Gastrocnemius medialis (tissue), 4 donors: ENCODE data around the gene RSPRY1. TPM values are rescaled to one million over a fixed set of nuclear protein-coding genes. Genes with fewer than 3 reads are reported as not detected.

Experiments used
- ATAC-seq, 2 donors: fragments of 150-250 bp; one replicate each; pipeline ENCODE4 v1.9.1; 2016
- DNase-seq, 2 donors: peaks; one replicate each; pipeline ENCODE4 v3.0.0-alpha.2; 2019
- H3K27ac ChIP-seq, 4 donors: fragments of 200-600 bp; sonication (generic); 1 replicate in 1 of 4; 2 replicates in 3 of 4; pipeline ENCODE4 v1.5.1; 2016 to 2018; ENCODE audit warnings: mild to moderate bottlenecking in 2 of 4, moderate library complexity in 1 of 4
- H3K27me3 ChIP-seq, 3 donors: fragments of 200-600 bp; sonication (generic) in 2 of 3; 1 replicate in 1 of 3; 2 replicates in 2 of 3; pipeline versions ENCODE4 v1.5.1 to v1.6.0; 2016 to 2019; ENCODE audit warnings: mild to moderate bottlenecking in 1 of 3, moderate library complexity in 1 of 3
- H3K36me3 ChIP-seq, 2 donors: fragments of 200-600 bp; sonication (generic) in 1 of 2; one replicate each; pipeline ENCODE4 v1.5.1; 2017 to 2018
- H3K4me1 ChIP-seq, 2 donors: fragments of 200-600 bp; sonication (generic) in 1 of 2; one replicate each; pipeline ENCODE4 v1.5.1; 2016 to 2017; ENCODE audit warnings: mild to moderate bottlenecking in 2 of 2
- H3K4me3 ChIP-seq, 4 donors: fragments of 200-600 bp; sonication (generic) in 3 of 4; 1 replicate in 1 of 4; 2 replicates in 3 of 4; pipeline ENCODE4 v1.5.1; 2016 to 2019; ENCODE audit warnings: mild to moderate bottlenecking in 2 of 4
- H3K9me3 ChIP-seq, 3 donors: fragments of 200-600 bp; sonication (generic) in 2 of 3; 1 replicate in 1 of 3; 2 replicates in 2 of 3; pipeline ENCODE4 v1.5.1; 2016 to 2019
- CTCF ChIP-seq, 5 experiments: fragments of 450-650 bp in 3 of 5; fragments of 200-600 bp in 2 of 5; sonication (generic) in 2 of 5; IDR thresholded peaks in 4 of 5; conservative IDR thresholded peaks in 1 of 5; 1 replicate in 4 of 5; 2 replicates in 1 of 5; pipeline ENCODE4 v1.5.1; 2016 to 2019; ENCODE audit warnings: antibody characterized with exemption in 5 of 5, mild to moderate bottlenecking in 3 of 5, moderate library complexity in 3 of 5
- POLR2A ChIP-seq, 2 donors: fragments of 450-650 bp; IDR thresholded peaks; one replicate each; pipeline ENCODE4 v1.6.1; 2017; ENCODE audit warnings: antibody characterized with exemption in 2 of 2, mild to moderate bottlenecking in 2 of 2, moderate library complexity in 2 of 2
- in situ Hi-C, 4 donors: fragments of 200-750 bp; cut with MboI; loops; one replicate each; pipeline versions ENCODE4 v1.15.0 to v1.8.0; 2017; ENCODE audit warnings: low sequenced_read_pairs in 4 of 4
- intact Hi-C: fragments of 100-400 bp; cut with DNase I; formaldehyde crosslinking; loops from one replicate; pipeline ENCODE4 v1.15.1; 2023; ENCODE audit warnings: low total_unique reads
- total RNA-seq, 4 donors: library from RNA; depleted of rRNA; stranded (reverse); fragments of >200 nt; gene quantifications; one replicate each; pipeline versions ENCODE4 v1.1.0 to v1.2.3, GENCODE V29; 2016

Gene RSPRY1
- total RNA-seq, 4 donors from 2014 or later: 15.4 to 24.1 (median 20.7) TPM

GRCh38 chr16:57169327-57169726 is 16.8 kb upstream of the RSPRY1 start:
- intact Hi-C loops: loop anchor here (5.0 kb wide), 1 partner anchor 87 kb away; no protein-coding TSS in a partner anchor
- no peaks in the 10 kb centered on the region for H3K4me1 ChIP-seq
- in situ Hi-C loops: loop anchor here in 2 of 4 donors (5.0 kb wide), 2 partner anchors 82 to 87 kb away; no protein-coding TSS in a partner anchor
- H3K27ac ChIP-seq: no peak overlapping the region
- H3K36me3 ChIP-seq: peaks cover 0 to 65% of the 10 kb centered on the region in 2 donors
- DNase-seq: no peak
- ATAC-seq: no peak
- TF ChIP-seq CTCF (IDR thresholded peaks at IDR 0.05 in 4 of 5, conservative IDR thresholded peaks at IDR 0.05 in 1 of 5) (no peak), POLR2A (IDR thresholded peaks at IDR 0.05) (no peak)
- H3K9me3 ChIP-seq: no peaks in the 10 kb centered on the region
- H3K4me3 ChIP-seq: no peak overlapping the region
- H3K27me3 ChIP-seq: no peaks in the 10 kb centered on the region

GRCh38 chr16:57172721-57173290 is 13.3 kb upstream of the RSPRY1 start:
- Histone ChIP-seq H3K27ac (no peak overlapping the region), H3K27me3 (no peaks in the 10 kb centered on the region), H3K36me3 (peaks cover 0 to 37% of the 10 kb centered on the region in 2 donors), H3K9me3 (no peaks in the 10 kb centered on the region), H3K4me1 (no peaks in the 10 kb centered on the region), H3K4me3 (no peak overlapping the region)
- intact Hi-C loops: no loop called here
- in situ Hi-C loops: loop anchor here in 1 of 4 donors (10.0 kb wide), 1 partner anchor 88 kb away; no protein-coding TSS in a partner anchor
- DNase-seq (no peak), ATAC-seq (no peak)
- TF ChIP-seq CTCF (IDR thresholded peaks at IDR 0.05 in 4 of 5, conservative IDR thresholded peaks at IDR 0.05 in 1 of 5) (no peak), POLR2A (IDR thresholded peaks at IDR 0.05) (no peak)

GRCh38 chr16:57175896-57176295 is 10.2 kb upstream of the RSPRY1 start:
- ATAC-seq: no peak
- in situ Hi-C loops: loop anchor here in 1 of 4 donors (10.0 kb wide), 1 partner anchor 91 kb away; no protein-coding TSS in a partner anchor
- DNase-seq: no peak

GRCh38 chr16:57178196-57178595 is 7.9 kb upstream of the RSPRY1 start:
- no peak for ATAC-seq
- in situ Hi-C loops: loop anchor here in 1 of 4 donors (10.0 kb wide), 1 partner anchor 93 kb away; no protein-coding TSS in a partner anchor

More at GRCh38 chr16:57175896-57176295, 10.2 kb upstream of the RSPRY1 start:
- Histone ChIP-seq H3K36me3 (peaks cover 0 to 30% of the 10 kb centered on the region in 2 donors), H3K4me3 (no peak overlapping the region), H3K9me3 (no peaks in the 10 kb centered on the region), H3K4me1 (peaks cover 0 to 11% of the 10 kb centered on the region in 2 donors), H3K27ac (no peak overlapping the region), H3K27me3 (no peaks in the 10 kb centered on the region)
- TF ChIP-seq CTCF (IDR thresholded peaks at IDR 0.05 in 4 of 5, conservative IDR thresholded peaks at IDR 0.05 in 1 of 5): no peak
- no peak for TF ChIP-seq POLR2A (IDR thresholded peaks at IDR 0.05)
- intact Hi-C loops: no loop called here

More at GRCh38 chr16:57178196-57178595, 7.9 kb upstream of the RSPRY1 start:
- Histone ChIP-seq H3K36me3 (peaks cover 0 to 7% of the 10 kb centered on the region in 2 donors), H3K4me3 (no peak overlapping the region), H3K4me1 (peaks cover 0 to 11% of the 10 kb centered on the region in 2 donors), H3K9me3 (no peaks in the 10 kb centered on the region), H3K27ac (no peak overlapping the region), H3K27me3 (no peaks in the 10 kb centered on the region)
- no peak for DNase-seq
- TF ChIP-seq POLR2A (IDR thresholded peaks at IDR 0.05): no peak
- TF ChIP-seq CTCF (IDR thresholded peaks at IDR 0.05 in 4 of 5, conservative IDR thresholded peaks at IDR 0.05 in 1 of 5): no peak
- intact Hi-C loops: no loop called here
